Dedifferentiated amniotic fluid mesenchymal stem cell (primary cell): ENCODE data around the gene AANAT.
A peak's percentile ranks its signal among the peaks of the same experiment; 100 is the strongest.

Experiments
- DNase-seq: peaks from one replicate; pipeline ENCODE4 v3.0.0-alpha.2; 2016; ENCODE audit errors: extremely low spot score

Gene AANAT

GRCh38 chr17:76490112-76490710, 22.8 kb downstream of the AANAT start:
- DNase-seq = no peak

- DNase-seq = no peak
Observed at GRCh38 chr17:76491271-76492122, 24.1 kb downstream of the AANAT start.

GRCh38 chr17:76492123-76492988, 25.0 kb downstream of the AANAT start:
- no peak for DNase-seq

GRCh38 chr17:76492989-76493501, 25.6 kb downstream of the AANAT start:
- DNase-seq = peak; percentile 61

GRCh38 chr17:76493505-76494167, 26.2 kb downstream of the AANAT start:
- no peak for DNase-seq

GRCh38 chr17:76495663-76496400, 28.4 kb downstream of the AANAT start:
- no peak for DNase-seq

GRCh38 chr17:76496464-76496863, 29.1 kb downstream of the AANAT start:
- no peak for DNase-seq

GRCh38 chr17:76497699-76497978, 30.2 kb downstream of the AANAT start:
- no peak for DNase-seq

- DNase-seq = peak; percentile 43
Observed at GRCh38 chr17:76497979-76498875, 30.8 kb downstream of the AANAT start.

- no peak for DNase-seq
Observed at GRCh38 chr17:76498876-76499251, 31.5 kb downstream of the AANAT start.

GRCh38 chr17:76499267-76499667, 31.9 kb downstream of the AANAT start:
- DNase-seq = no peak

- DNase-seq = no peak
Observed at GRCh38 chr17:76500074-76500746, 32.8 kb downstream of the AANAT start.

- no peak for DNase-seq
Observed at GRCh38 chr17:76500747-76501017, 33.3 kb downstream of the AANAT start.

GRCh38 chr17:76501018-76501826, 33.8 kb downstream of the AANAT start, which contains the start of gene RHBDF2:
TSS of gene RHBDF2 (minus strand) at chr17:76501423. CDS start at chr17:76481524, 19,899 bp downstream.
- DNase-seq = peak; percentile 38

GRCh38 chr17:76501827-76502307, 34.5 kb downstream of the AANAT start:
- DNase-seq = no peak

- no peak for DNase-seq
Observed at GRCh38 chr17:76502341-76503211, 35.2 kb downstream of the AANAT start.

GRCh38 chr17:76504117-76504516, 36.7 kb downstream of the AANAT start:
- DNase-seq = no peak
